Stomach (tissue), 9 donors: ENCODE measurements around the gene PHF2. TPM values are rescaled to one million over a fixed set of nuclear protein-coding genes. Genes with fewer than 3 reads are reported as not detected.
A peak's percentile ranks its signal among the peaks of the same experiment; 100 is the strongest.

Experiments used
- DNase-seq, 2 donors: peaks; one replicate each; pipeline versions ENCODE4 v3.0.0 to v3.0.0-alpha.2; 2013 to 2019
- H3K27ac ChIP-seq, 5 donors: fragments of 200-600 bp in 4 of 5; sonication (generic) in 4 of 5; one replicate each; pipeline ENCODE4 v1.5.1; 2013 to 2019; ENCODE audit warnings: mild to moderate bottlenecking in 1 of 5, moderate library complexity in 1 of 5
- H3K27me3 ChIP-seq, 3 donors: fragments of 200-600 bp; sonication (generic); one replicate each; pipeline ENCODE4 v1.5.1; 2017 to 2019; ENCODE audit warnings: mixed run types in 1 of 3
- H3K36me3 ChIP-seq, 4 donors: fragments of 200-600 bp; sonication (generic); 1 replicate in 3 of 4; 2 replicates in 1 of 4; pipeline ENCODE4 v1.5.1; 2016 to 2019
- H3K4me1 ChIP-seq, 4 donors: fragments of 200-600 bp; sonication (generic); one replicate each; pipeline ENCODE4 v1.5.1; 2016 to 2019
- H3K4me3 ChIP-seq, 4 donors: fragments of 200-600 bp; sonication (generic) in 3 of 4; one replicate each; pipeline ENCODE4 v1.5.1; 2016 to 2019; ENCODE audit warnings: mild to moderate bottlenecking in 1 of 4
- H3K9me3 ChIP-seq, 4 donors: fragments of 200-600 bp; sonication (generic); one replicate each; pipeline ENCODE4 v1.5.1; 2016 to 2019
- CTCF ChIP-seq, 7 experiments: fragments of 450-650 bp in 4 of 7; fragments of 200-600 bp in 3 of 7; sonication (generic) in 3 of 7; IDR thresholded peaks; one replicate each; pipeline ENCODE4 v1.5.1; 2016 to 2019; ENCODE audit warnings: antibody characterized with exemption in 7 of 7, control low read depth in 2 of 7, mild to moderate bottlenecking in 1 of 7
- EP300 ChIP-seq: sonication (generic); formaldehyde crosslinking; IDR thresholded peaks from one replicate; pipeline ENCODE4 v1.6.1; 2017; ENCODE audit warnings: antibody characterized with exemption
- POLR2A ChIP-seq, 4 donors: fragments of 450-650 bp; IDR thresholded peaks; one replicate each; pipeline ENCODE4 v1.6.1; 2016; ENCODE audit warnings: antibody characterized with exemption in 4 of 4, control low read depth in 2 of 4, mild to moderate bottlenecking in 1 of 4, moderate library complexity in 1 of 4
- POLR2AphosphoS5 ChIP-seq, 3 donors: sonication (generic); formaldehyde crosslinking; IDR thresholded peaks; one replicate each; pipeline ENCODE4 v1.6.1; 2016; ENCODE audit warnings: antibody characterized with exemption in 3 of 3
- WGBS, 5 donors: extraction: QIAGEN DNeasy Blood & Tissue Kit in 3 of 5; methylation state at CpG; one replicate each; pipeline versions ENCODE4 v1.1.5 to v1.1.7; 2013 to 2018; 5-methylcytosine and 5-hydroxymethylcytosine counted together
- intact Hi-C: fragments of 100-400 bp; cut with DNase I; formaldehyde crosslinking; loops from one replicate; pipeline ENCODE4 v1.15.1; 2023; ENCODE audit warnings: low total_unique reads
- polyA plus RNA-seq, 3 donors: library from polyadenylated mRNA; stranded (reverse); fragments of 200-250 nt; gene quantifications; one replicate each; pipeline ENCODE4 v1.2.3, GENCODE V29; 2013
- total RNA-seq, 5 donors: library from RNA; depleted of rRNA; stranded (reverse); fragments of >200 nt; gene quantifications; one replicate each; pipeline versions ENCODE4 v1.1.0 to v1.2.3, GENCODE V29; 2014 to 2016
- donor health status: healthy with polysubstance abuse.
- donor health status: Bipolar disorder and iron deficiency.
- donor health status: healthy.

PHF2 gene
- total and polyA plus RNA-seq, 8 donors = 14.2 to 58.0 (median 19.5) TPM

GRCh38 chr9:93562157-93562556 is 14.2 kb upstream of the PHF2 start:
- Histone ChIP-seq H3K9me3 (no peaks in the 10 kb centered on the region), H3K4me3 (no peak overlapping the region), H3K36me3 (peaks cover 60 to 84% (median 82%) of the 10 kb centered on the region in 4 donors), H3K27ac (no peak overlapping the region), H3K27me3 (no peaks in the 10 kb centered on the region), H3K4me1 (peaks cover 3 to 10% (median 7%) of the 10 kb centered on the region in 4 donors)
- TF ChIP-seq EP300 (no peak), POLR2A (IDR thresholded peaks at IDR 0.05) (no peak), POLR2AphosphoS5 (IDR thresholded peaks at IDR 0.05) (no peak), CTCF (IDR thresholded peaks at IDR 0.05) (no peak)
- intact Hi-C loops = loop anchor here (10.0 kb wide), 1 partner anchor 117 kb away; no protein-coding TSS in a partner anchor
- no peak for DNase-seq
- 89 to 96% (median 93%) methylated on average over 2 of the region's 2 CpGs for WGBS, 5 donors

- H3K27me3 ChIP-seq = no peaks in the 10 kb centered on the region
- intact Hi-C loops = loop anchor here (10.0 kb wide), 1 partner anchor 120 kb away; no protein-coding TSS in a partner anchor
Observed at GRCh38 chr9:93565089-93565488, 11.3 kb upstream of the PHF2 start.

GRCh38 chr9:93566408-93567270 is 9.7 kb upstream of the PHF2 start:
- 1 to 3% (median 2%) methylated on average over 29 to 69 of the region's 69 CpGs for WGBS, 5 donors
- TF ChIP-seq EP300 = no peak
- peak; percentile 91 to 98 (median 96) for TF ChIP-seq POLR2AphosphoS5 (IDR thresholded peaks at IDR 0.05)
- peak in 5 of 7 experiments; percentile 89 to 96 (median 92) for TF ChIP-seq CTCF (IDR thresholded peaks at IDR 0.05)
- peak in 2 of 4 donors; percentile 60 to 82 for TF ChIP-seq POLR2A (IDR thresholded peaks at IDR 0.05)
- H3K4me1 ChIP-seq = peaks cover 9 to 17% (median 13%) of the 10 kb centered on the region in 4 donors
- peaks cover 26 to 39% (median 37%) of the 10 kb centered on the region in 4 donors for H3K36me3 ChIP-seq
- H3K4me3 ChIP-seq = peak overlapping the region; percentile 46 to 60 (median 50)
- intact Hi-C loops = loop anchor here (10.0 kb wide), 1 partner anchor 122 kb away; no protein-coding TSS in a partner anchor
- peaks cover 0 to 7% (median 0%) of the 10 kb centered on the region in 4 donors for H3K9me3 ChIP-seq
- no peaks in the 10 kb centered on the region for H3K27me3 ChIP-seq
- peak overlapping the region; percentile 92 to 98 (median 94) for H3K27ac ChIP-seq
- peak; percentile 99 for DNase-seq

More at GRCh38 chr9:93565089-93565488, 11.3 kb upstream of the PHF2 start:
- WGBS, 5 donors = 75 to 85% (median 82%) methylated on average over 4 of the region's 4 CpGs
- no peak for DNase-seq
- no peak for TF ChIP-seq POLR2AphosphoS5 (IDR thresholded peaks at IDR 0.05)
- TF ChIP-seq POLR2A (IDR thresholded peaks at IDR 0.05) = no peak
- TF ChIP-seq EP300 = no peak
- no peak for TF ChIP-seq CTCF (IDR thresholded peaks at IDR 0.05)
- H3K27ac ChIP-seq = no peak overlapping the region
- H3K4me1 ChIP-seq = peaks cover 9 to 17% (median 13%) of the 10 kb centered on the region in 4 donors
- H3K9me3 ChIP-seq = no peaks in the 10 kb centered on the region
- no peak overlapping the region for H3K4me3 ChIP-seq
- H3K36me3 ChIP-seq = peaks cover 34 to 55% (median 52%) of the 10 kb centered on the region in 4 donors

GRCh38 chr9:93567271-93567959 is 9.0 kb upstream of the PHF2 start:
- intact Hi-C loops = loop anchor here (10.0 kb wide), 1 partner anchor 123 kb away; no protein-coding TSS in a partner anchor
- no peaks in the 10 kb centered on the region for H3K27me3 ChIP-seq
- peak overlapping the region; percentile 46 to 60 (median 50) for H3K4me3 ChIP-seq
- peaks cover 19 to 31% (median 29%) of the 10 kb centered on the region in 4 donors for H3K36me3 ChIP-seq
- no peak for DNase-seq
- 56 to 72% (median 64%) methylated on average over 15 of the region's 15 CpGs for WGBS, 5 donors
- H3K4me1 ChIP-seq = peaks cover 9 to 17% (median 13%) of the 10 kb centered on the region in 4 donors
- TF ChIP-seq POLR2A (IDR thresholded peaks at IDR 0.05) = no peak
- TF ChIP-seq POLR2AphosphoS5 (IDR thresholded peaks at IDR 0.05) = no peak
- no peak for TF ChIP-seq EP300
- no peak for TF ChIP-seq CTCF (IDR thresholded peaks at IDR 0.05)
- H3K9me3 ChIP-seq = peaks cover 0 to 7% (median 0%) of the 10 kb centered on the region in 4 donors
- peak overlapping the region; percentile 92 to 98 (median 94) for H3K27ac ChIP-seq
